Measurements from ENCODE around the gene KRCC1. TPM values are rescaled to one million over a fixed set of nuclear protein-coding genes. Genes with fewer than 3 reads are reported as not detected.
A peak's percentile ranks its signal among the peaks of the same experiment; 100 is the strongest.

The KRCC1 gene
- total and polyA plus RNA-seq, 9 of the 15 experiments (the other 6 are each of a cell fraction or from before 2014, with no cell fraction given), result 1.9 to 6.0 (median 2.2) TPM

DNA sequence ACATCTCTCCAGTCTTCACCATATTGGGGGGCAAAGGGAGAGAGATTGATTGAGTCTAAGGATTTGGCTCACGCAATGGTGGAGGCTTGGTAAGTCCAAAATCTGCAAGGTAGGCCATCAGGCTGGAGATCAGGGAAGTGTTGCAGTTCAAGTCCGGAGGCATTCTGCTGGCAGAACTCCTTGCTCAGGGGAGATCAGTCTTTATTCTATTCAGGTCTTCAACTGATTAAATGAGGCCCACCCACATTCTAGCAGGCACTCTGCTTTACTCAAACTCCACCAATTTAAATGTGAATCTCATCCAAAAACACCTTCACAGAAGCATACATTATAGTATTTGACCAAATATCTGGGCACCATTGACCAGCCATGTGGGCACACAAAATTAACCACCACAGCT, 33.4 kb upstream of the KRCC1 start:
- ATAC-seq (no peak), DNase-seq (ENCODE audit: extremely low read depth in 1 of 4, low spot score in 3 of 4) (no peak), FAIRE-seq (no peak)
- Histone ChIP-seq H3K4me1 (replicated peaks in 1 of 2; ENCODE audit: control insufficient read depth in 2 of 2, insufficient read depth in 2 of 2, low read length in 2 of 2) (peaks cover 3 to 16% of the 10 kb centered on the region in 2 experiments; a peak in 3 of 5 replicates), H3K9ac (ENCODE audit: insufficient read depth in 1 of 2, low read depth in 2 of 2, low read length in 2 of 2) (no peak overlapping the region), H3K4me2 (ENCODE audit: insufficient read depth, low read length) (no peak overlapping the region), H4K20me1 (replicated peaks; ENCODE audit: control insufficient read depth, insufficient read depth, low read length) (no peaks in the 10 kb centered on the region), H2AFZ (ENCODE audit: low read depth, low read length) (no peak overlapping the region), H3K27me3 (ENCODE audit: control insufficient read depth in 2 of 2, insufficient read depth in 2 of 2, low read length in 2 of 2) (peaks cover 5 to 12% of the 10 kb centered on the region in 2 experiments; a peak in 3 of 5 replicates), H3K9me1 (ENCODE audit: control insufficient read depth, insufficient read depth, low read length) (no peaks in the 10 kb centered on the region), H3K9me3 (replicated peaks; ENCODE audit: control insufficient read depth, insufficient read depth, low read depth, low read length) (no peaks in the 10 kb centered on the region), H3K36me3 (ENCODE audit: control insufficient read depth, insufficient read depth, low read length) (no peaks in the 10 kb centered on the region), H3K27ac (ENCODE audit: extremely low read depth, low read depth, low read length) (no peak overlapping the region), H3K79me2 (ENCODE audit: control insufficient read depth, insufficient read depth, low read length) (no peaks in the 10 kb centered on the region), H3K4me3 (no peak overlapping the region)
- ChIA-PET CTCF (ENCODE audit: low intra/inter-chr PET ratio) (no interaction called here), POLR2A (interaction anchor here (0.6 kb wide), 1 partner anchor 85 kb away, joined by 3 read pairs; no protein-coding TSS in a partner anchor)
- intact Hi-C loops (cut with micrococcal nuclease) (no loop called here), in situ Hi-C loops (cut with MboI) (no loop called here)
- WGBS (ENCODE audit: insufficient coverage, low coverage, missing lambda C conversion rate), result 47% methylated on average over 2 of the region's 2 CpGs
- BruUV-seq (replicated peaks), result no TSS peak
- peak; percentile 98 for TF ChIP-seq ZNF134 (CRISPR knock-in tag; conservative IDR thresholded peaks at IDR 0.05)
- peak; percentile 51 for TF ChIP-seq RBM25 (IDR thresholded peaks at IDR 0.05; ENCODE audit: low read depth, low read length, severe bottlenecking)
- TF ChIP-seq FOXA3 (CRISPR knock-in tag; conservative IDR thresholded peaks at IDR 0.05 in 1 of 2, IDR thresholded peaks at IDR 0.05 in 1 of 2), result no peak

- H4K20me1 ChIP-seq (replicated peaks; ENCODE audit: control insufficient read depth, insufficient read depth, low read length), result no peaks in the 10 kb centered on the region
- H3K9me3 ChIP-seq (replicated peaks; ENCODE audit: control insufficient read depth, insufficient read depth, low read depth, low read length), result no peaks in the 10 kb centered on the region
- POLR2A ChIA-PET, result no interaction called here
- H2AFZ ChIP-seq (ENCODE audit: low read depth, low read length), result no peak overlapping the region
- ATAC-seq, result no peak
- no peak overlapping the region for H3K4me2 ChIP-seq (ENCODE audit: insufficient read depth, low read length)
- H3K36me3 ChIP-seq (ENCODE audit: control insufficient read depth, insufficient read depth, low read length), result no peaks in the 10 kb centered on the region
- no peak for FAIRE-seq
- peaks cover 3 to 13% of the 10 kb centered on the region in 2 experiments; a peak in 3 of 5 replicates for H3K4me1 ChIP-seq (replicated peaks in 1 of 2; ENCODE audit: control insufficient read depth in 2 of 2, insufficient read depth in 2 of 2, low read length in 2 of 2)
- H3K79me2 ChIP-seq (ENCODE audit: control insufficient read depth, insufficient read depth, low read length), result no peaks in the 10 kb centered on the region
- H3K9ac ChIP-seq (ENCODE audit: insufficient read depth in 1 of 2, low read depth in 2 of 2, low read length in 2 of 2), result no peak overlapping the region
- H3K27me3 ChIP-seq (ENCODE audit: control insufficient read depth in 2 of 2, insufficient read depth in 2 of 2, low read length in 2 of 2), result peaks cover 10 to 22% of the 10 kb centered on the region in 2 experiments; a peak in 4 of 5 replicates
- no peak for DNase-seq (ENCODE audit: extremely low read depth in 1 of 4, low spot score in 3 of 4)
- H3K27ac ChIP-seq (ENCODE audit: extremely low read depth, low read depth, low read length), result no peak overlapping the region
- BruUV-seq (replicated peaks), result no TSS peak
- in situ Hi-C loops (cut with MboI), result no loop called here
- H3K4me3 ChIP-seq, result no peak overlapping the region
- CTCF ChIA-PET (ENCODE audit: low intra/inter-chr PET ratio), result no interaction called here
- intact Hi-C loops (cut with micrococcal nuclease), result no loop called here
- 43% methylated on average over 16 of the region's 17 CpGs for WGBS (ENCODE audit: insufficient coverage, low coverage, missing lambda C conversion rate)
- no peak for TF ChIP-seq KLF10 (CRISPR knock-in tag; IDR thresholded peaks at IDR 0.05)
- TF ChIP-seq, protein P1, sequence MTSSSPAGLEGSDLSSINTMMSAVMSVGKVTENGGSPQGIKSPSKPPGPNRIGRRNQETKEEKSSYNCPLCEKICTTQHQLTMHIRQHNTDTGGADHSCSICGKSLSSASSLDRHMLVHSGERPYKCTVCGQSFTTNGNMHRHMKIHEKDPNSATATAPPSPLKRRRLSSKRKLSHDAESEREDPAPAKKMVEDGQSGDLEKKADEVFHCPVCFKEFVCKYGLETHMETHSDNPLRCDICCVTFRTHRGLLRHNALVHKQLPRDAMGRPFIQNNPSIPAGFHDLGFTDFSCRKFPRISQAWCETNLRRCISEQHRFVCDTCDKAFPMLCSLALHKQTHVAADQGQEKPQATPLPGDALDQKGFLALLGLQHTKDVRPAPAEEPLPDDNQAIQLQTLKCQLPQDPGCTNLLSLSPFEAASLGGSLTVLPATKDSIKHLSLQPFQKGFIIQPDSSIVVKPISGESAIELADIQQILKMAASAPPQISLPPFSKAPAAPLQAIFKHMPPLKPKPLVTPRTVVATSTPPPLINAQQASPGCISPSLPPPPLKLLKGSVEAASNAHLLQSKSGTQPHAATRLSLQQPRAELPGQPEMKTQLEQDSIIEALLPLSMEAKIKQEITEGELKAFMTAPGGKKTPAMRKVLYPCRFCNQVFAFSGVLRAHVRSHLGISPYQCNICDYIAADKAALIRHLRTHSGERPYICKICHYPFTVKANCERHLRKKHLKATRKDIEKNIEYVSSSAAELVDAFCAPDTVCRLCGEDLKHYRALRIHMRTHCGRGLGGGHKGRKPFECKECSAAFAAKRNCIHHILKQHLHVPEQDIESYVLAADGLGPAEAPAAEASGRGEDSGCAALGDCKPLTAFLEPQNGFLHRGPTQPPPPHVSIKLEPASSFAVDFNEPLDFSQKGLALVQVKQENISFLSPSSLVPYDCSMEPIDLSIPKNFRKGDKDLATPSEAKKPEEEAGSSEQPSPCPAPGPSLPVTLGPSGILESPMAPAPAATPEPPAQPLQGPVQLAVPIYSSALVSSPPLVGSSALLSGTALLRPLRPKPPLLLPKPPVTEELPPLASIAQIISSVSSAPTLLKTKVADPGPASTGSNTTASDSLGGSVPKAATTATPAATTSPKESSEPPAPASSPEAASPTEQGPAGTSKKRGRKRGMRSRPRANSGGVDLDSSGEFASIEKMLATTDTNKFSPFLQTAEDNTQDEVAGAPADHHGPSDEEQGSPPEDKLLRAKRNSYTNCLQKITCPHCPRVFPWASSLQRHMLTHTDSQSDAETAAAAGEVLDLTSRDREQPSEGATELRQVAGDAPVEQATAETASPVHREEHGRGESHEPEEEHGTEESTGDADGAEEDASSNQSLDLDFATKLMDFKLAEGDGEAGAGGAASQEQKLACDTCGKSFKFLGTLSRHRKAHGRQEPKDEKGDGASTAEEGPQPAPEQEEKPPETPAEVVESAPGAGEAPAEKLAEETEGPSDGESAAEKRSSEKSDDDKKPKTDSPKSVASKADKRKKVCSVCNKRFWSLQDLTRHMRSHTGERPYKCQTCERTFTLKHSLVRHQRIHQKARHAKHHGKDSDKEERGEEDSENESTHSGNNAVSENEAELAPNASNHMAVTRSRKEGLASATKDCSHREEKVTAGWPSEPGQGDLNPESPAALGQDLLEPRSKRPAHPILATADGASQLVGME (CRISPR knock-in tag; IDR thresholded peaks at IDR 0.05), result no peak
- peak; percentile 77; the same call in 1 of the 2 replicates for TF ChIP-seq ZNF263 (CRISPR knock-in tag; IDR thresholded peaks at IDR 0.05; ENCODE audit: borderline replicate concordance)
- TF ChIP-seq GTF2E2 (tag; IDR thresholded peaks at IDR 0.05), result no peak
- H3K9me1 ChIP-seq (ENCODE audit: control insufficient read depth, insufficient read depth, low read length), result no peaks in the 10 kb centered on the region
These were observed 32.2 kb upstream of the KRCC1 start for GRCh38 chr2:88087763-88088162.
